Measurements from ENCODE around the gene PPP2R2C. TPM values are rescaled to one million over a fixed set of nuclear protein-coding genes. Genes with fewer than 3 reads are reported as not detected.

Gene PPP2R2C
- total and polyA plus RNA-seq, 10 of the 15 experiments (the other 5 are each of a cell fraction or from before 2014, with no cell fraction given): 0.13 to 0.15 TPM; not detected in 8

DNA sequence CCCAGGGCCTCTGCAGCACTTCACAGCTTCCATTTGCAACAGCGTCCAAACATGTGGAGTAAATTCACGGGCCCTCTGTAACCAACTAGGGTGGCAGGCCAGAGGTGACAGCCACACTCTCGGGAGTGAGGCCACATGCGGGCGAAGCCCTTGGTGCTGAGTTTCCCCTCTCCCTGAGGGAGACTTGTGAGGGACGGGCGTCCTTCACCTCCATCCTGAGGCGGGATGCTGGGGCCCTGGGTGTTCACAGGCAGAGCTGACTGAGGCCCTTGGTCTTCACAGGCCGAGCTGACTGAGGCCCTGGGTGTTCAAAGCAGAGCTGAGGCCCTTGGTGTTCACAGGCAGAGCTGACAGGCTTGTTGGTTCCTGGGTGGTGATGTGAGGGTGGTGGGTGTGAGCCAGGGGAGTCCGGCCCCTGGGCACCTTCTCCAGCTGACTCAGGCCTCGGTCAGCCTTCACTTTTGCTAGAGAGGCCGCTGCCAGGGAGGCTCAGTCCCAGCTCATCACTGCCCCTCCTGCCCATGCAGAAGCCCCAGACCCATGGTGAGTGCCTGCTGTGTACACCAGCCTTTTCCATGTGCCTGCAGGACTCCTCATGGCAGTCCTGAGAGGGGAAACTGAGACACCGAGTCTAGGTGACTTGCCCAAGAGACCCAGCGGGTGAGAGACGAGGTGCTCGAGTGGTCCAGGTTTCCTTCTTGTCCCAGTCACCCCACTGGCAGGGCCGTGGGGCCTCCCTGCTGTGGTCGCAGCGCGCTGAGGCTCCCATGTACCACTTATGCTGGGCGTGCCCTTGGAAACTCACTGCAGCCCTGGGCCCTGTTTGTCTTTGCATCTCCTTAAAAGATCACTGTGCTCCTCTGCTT lies 194.2 kb downstream of the PPP2R2C start:
- H3K4me1 ChIP-seq (ENCODE audit: control insufficient read depth, insufficient read depth, low read length): peaks cover 15% of the 10 kb centered on the region
- H3K27me3 ChIP-seq (replicated peaks in 1 of 2; ENCODE audit: control insufficient read depth in 2 of 2, insufficient read depth in 2 of 2, low read length in 1 of 2): no peaks in the 10 kb centered on the region; a peak in 1 of 4 replicates
- POLR2A ChIA-PET: interaction anchor here (0.8 to 1.3 kb wide), 4 partner anchors 9 to 98 kb away, joined by 3 to 5 read pairs (median 4); partner anchors contain the start of genes JAKMIP1 and WFS1
- SMC1A ChIA-PET (ENCODE audit: uncharacterized antibody, unreplicated experiment): interaction anchor here (0.6 to 2.2 kb wide), 11 partner anchors 8 to 1526 kb away, joined by 3 to 15 read pairs (median 4); partner anchors contain the start of genes JAKMIP1 and WFS1
- TF ChIP-seq SMARCA5 (IDR thresholded peaks at IDR 0.05): peak; percentile 44; the same call in 1 of the 2 replicates
- no peak for TF ChIP-seq RFX5 (IDR thresholded peaks at IDR 0.05; ENCODE audit: low read depth, low read length)
- no peak for TF ChIP-seq TCF3 (IDR thresholded peaks at IDR 0.05; ENCODE audit: borderline replicate concordance, insufficient read depth, low read depth, low read length)
- CTCF ChIA-PET: interaction anchor here (0.5 to 2.6 kb wide), 11 partner anchors 8 to 1667 kb away, joined by 3 to 17 read pairs (median 4); partner anchors contain the start of gene WFS1
- no peak overlapping the region for H3K4me3 ChIP-seq
- no peak overlapping the region for H3K27ac ChIP-seq (ENCODE audit: control insufficient read depth, insufficient read depth)
- RAD21 ChIA-PET (ENCODE audit: unreplicated experiment): interaction anchor here (0.7 to 2.1 kb wide), 7 partner anchors 11 to 280 kb away, joined by 3 to 10 read pairs (median 5); no protein-coding TSS in a partner anchor
- BruUV-seq (replicated peaks): no TSS peak
- 65% methylated on average over 21 of the region's 21 CpGs for WGBS (ENCODE audit: insufficient coverage, insufficient replicate concordance, low lambda C conversion rate, missing lambda C conversion rate)
- no peaks in the 10 kb centered on the region for H3K79me2 ChIP-seq (ENCODE audit: control insufficient read depth, insufficient read depth, low read length)
- DNase-seq (ENCODE audit: low read depth, low spot score) (no peak), ATAC-seq (peak; percentile 8), FAIRE-seq (no peak)
- peak overlapping the region; percentile 57; the same call in 1 of the 2 replicates for H3K4me2 ChIP-seq (ENCODE audit: control insufficient read depth, insufficient read depth)
- intact Hi-C loops (cut with micrococcal nuclease; ENCODE audit: unreplicated experiment) (no loop called here), in situ Hi-C loops (cut with MboI) (no loop called here)
- no peak overlapping the region for H2AFZ ChIP-seq (ENCODE audit: control insufficient read depth, low read depth, low read length)
- H4K20me1 ChIP-seq (ENCODE audit: control insufficient read depth, insufficient read depth): peaks cover 8% of the 10 kb centered on the region
- no peak overlapping the region for H3K9ac ChIP-seq (ENCODE audit: control insufficient read depth, insufficient read depth, low read length)
- H3K9me3 ChIP-seq (replicated peaks; ENCODE audit: control insufficient read depth, insufficient read depth, low read length): no peaks in the 10 kb centered on the region
- H3K36me3 ChIP-seq (ENCODE audit: control insufficient read depth in 2 of 2, insufficient read depth in 2 of 2, low read length in 1 of 2): no peaks in the 10 kb centered on the region

DNA sequence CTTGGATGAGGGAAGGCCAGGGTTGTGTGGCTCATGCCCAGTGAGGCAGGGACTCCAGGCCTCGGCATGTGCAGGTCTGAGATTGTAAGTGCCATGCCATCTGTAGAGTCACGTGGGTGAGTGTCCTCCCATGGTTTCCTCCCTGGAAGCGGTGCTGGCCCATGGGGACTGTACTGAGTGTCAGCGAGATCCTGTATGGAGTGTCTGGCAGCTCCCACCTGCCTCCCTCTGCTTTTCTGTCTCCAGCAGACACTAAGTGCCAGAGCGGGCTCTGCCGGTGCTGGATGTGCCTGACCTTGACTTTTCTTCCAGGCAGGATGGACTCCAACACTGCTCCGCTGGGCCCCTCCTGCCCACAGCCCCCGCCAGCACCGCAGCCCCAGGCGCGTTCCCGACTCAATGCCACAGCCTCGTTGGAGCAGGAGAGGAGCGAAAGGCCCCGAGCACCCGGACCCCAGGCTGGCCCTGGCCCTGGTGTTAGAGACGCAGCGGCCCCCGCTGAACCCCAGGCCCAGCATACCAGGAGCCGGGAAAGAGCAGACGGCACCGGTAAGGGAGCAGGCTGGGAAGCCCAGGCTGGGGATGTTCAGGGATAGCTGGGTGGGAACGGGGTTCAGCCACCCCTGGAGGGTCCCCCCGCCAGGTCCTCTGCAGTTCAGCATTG lies 195.1 kb downstream of the PPP2R2C start:
- H3K4me3 ChIP-seq: no peak overlapping the region
- FAIRE-seq (no peak), DNase-seq (ENCODE audit: low read depth, low spot score) (no peak), ATAC-seq (no peak)
- peaks cover 8% of the 10 kb centered on the region for H4K20me1 ChIP-seq (ENCODE audit: control insufficient read depth, insufficient read depth)
- WGBS (ENCODE audit: insufficient coverage, insufficient replicate concordance, low lambda C conversion rate, missing lambda C conversion rate): 81% methylated on average over 22 of the region's 24 CpGs
- no peak overlapping the region for H3K27ac ChIP-seq (ENCODE audit: control insufficient read depth, insufficient read depth)
- intact Hi-C loops (cut with micrococcal nuclease; ENCODE audit: unreplicated experiment): no loop called here
- ChIA-PET SMC1A (ENCODE audit: uncharacterized antibody, unreplicated experiment) (interaction anchor here (0.8 to 2.2 kb wide), 3 partner anchors 13 to 77 kb away, joined by 3 to 15 read pairs (median 5); partner anchors contain the start of gene JAKMIP1), CTCF (interaction anchor here (0.5 to 2.6 kb wide), 7 partner anchors 13 to 1668 kb away, joined by 3 to 17 read pairs (median 3); no protein-coding TSS in a partner anchor), RAD21 (ENCODE audit: unreplicated experiment) (interaction anchor here (2.1 kb wide), 1 partner anchor 43 kb away, joined by 10 read pairs; no protein-coding TSS in a partner anchor), POLR2A (no interaction called here)
- H3K36me3 ChIP-seq (ENCODE audit: control insufficient read depth in 2 of 2, insufficient read depth in 2 of 2, low read length in 1 of 2): no peaks in the 10 kb centered on the region
- no peak overlapping the region for H3K4me2 ChIP-seq (ENCODE audit: control insufficient read depth, insufficient read depth)
- H3K27me3 ChIP-seq (replicated peaks in 1 of 2; ENCODE audit: control insufficient read depth in 2 of 2, insufficient read depth in 2 of 2, low read length in 1 of 2): no peaks in the 10 kb centered on the region; a peak in 1 of 4 replicates
- in situ Hi-C loops (cut with MboI): no loop called here
- no peak overlapping the region for H3K9ac ChIP-seq (ENCODE audit: control insufficient read depth, insufficient read depth, low read length)
- no peaks in the 10 kb centered on the region for H3K9me3 ChIP-seq (replicated peaks; ENCODE audit: control insufficient read depth, insufficient read depth, low read length)
- no TSS peak for BruUV-seq (replicated peaks)
- no peak overlapping the region for H2AFZ ChIP-seq (ENCODE audit: control insufficient read depth, low read depth, low read length)
- no peaks in the 10 kb centered on the region for H3K79me2 ChIP-seq (ENCODE audit: control insufficient read depth, insufficient read depth, low read length)
- H3K4me1 ChIP-seq (ENCODE audit: control insufficient read depth, insufficient read depth, low read length): peaks cover 15% of the 10 kb centered on the region
- no peak for TF ChIP-seq WRNIP1 (IDR thresholded peaks at IDR 0.05; ENCODE audit: borderline replicate concordance, low read depth, low read length)
- no peak for TF ChIP-seq NFYB (IDR thresholded peaks at IDR 0.05; ENCODE audit: insufficient read depth, low read depth, low read length)
- TF ChIP-seq, protein P1, sequence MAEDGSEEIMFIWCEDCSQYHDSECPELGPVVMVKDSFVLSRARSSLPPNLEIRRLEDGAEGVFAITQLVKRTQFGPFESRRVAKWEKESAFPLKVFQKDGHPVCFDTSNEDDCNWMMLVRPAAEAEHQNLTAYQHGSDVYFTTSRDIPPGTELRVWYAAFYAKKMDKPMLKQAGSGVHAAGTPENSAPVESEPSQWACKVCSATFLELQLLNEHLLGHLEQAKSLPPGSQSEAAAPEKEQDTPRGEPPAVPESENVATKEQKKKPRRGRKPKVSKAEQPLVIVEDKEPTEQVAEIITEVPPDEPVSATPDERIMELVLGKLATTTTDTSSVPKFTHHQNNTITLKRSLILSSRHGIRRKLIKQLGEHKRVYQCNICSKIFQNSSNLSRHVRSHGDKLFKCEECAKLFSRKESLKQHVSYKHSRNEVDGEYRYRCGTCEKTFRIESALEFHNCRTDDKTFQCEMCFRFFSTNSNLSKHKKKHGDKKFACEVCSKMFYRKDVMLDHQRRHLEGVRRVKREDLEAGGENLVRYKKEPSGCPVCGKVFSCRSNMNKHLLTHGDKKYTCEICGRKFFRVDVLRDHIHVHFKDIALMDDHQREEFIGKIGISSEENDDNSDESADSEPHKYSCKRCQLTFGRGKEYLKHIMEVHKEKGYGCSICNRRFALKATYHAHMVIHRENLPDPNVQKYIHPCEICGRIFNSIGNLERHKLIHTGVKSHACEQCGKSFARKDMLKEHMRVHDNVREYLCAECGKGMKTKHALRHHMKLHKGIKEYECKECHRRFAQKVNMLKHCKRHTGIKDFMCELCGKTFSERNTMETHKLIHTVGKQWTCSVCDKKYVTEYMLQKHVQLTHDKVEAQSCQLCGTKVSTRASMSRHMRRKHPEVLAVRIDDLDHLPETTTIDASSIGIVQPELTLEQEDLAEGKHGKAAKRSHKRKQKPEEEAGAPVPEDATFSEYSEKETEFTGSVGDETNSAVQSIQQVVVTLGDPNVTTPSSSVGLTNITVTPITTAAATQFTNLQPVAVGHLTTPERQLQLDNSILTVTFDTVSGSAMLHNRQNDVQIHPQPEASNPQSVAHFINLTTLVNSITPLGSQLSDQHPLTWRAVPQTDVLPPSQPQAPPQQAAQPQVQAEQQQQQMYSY (CRISPR knock-in tag; IDR thresholded peaks at IDR 0.05): no peak
- TF ChIP-seq FOXM1 (IDR thresholded peaks at IDR 0.05; ENCODE audit: low read depth, low read length): no peak
- TF ChIP-seq SMC3 (IDR thresholded peaks at IDR 0.05; ENCODE audit: borderline replicate concordance, low read length): no peak
- no peak for TF ChIP-seq STAT3 (IDR thresholded peaks at IDR 0.05; ENCODE audit: low read depth, low read length)
- no peak for TF ChIP-seq GABPA (IDR thresholded peaks at IDR 0.05; ENCODE audit: low read depth)
- TF ChIP-seq KDM1A (IDR thresholded peaks at IDR 0.05; ENCODE audit: borderline replicate concordance): no peak

Measured in GM12878 (cell line).